Occipital lobe (tissue), 2 donors: ENCODE results near the gene MCEMP1. TPM values are rescaled to one million over a fixed set of nuclear protein-coding genes. Genes with fewer than 3 reads are reported as not detected.
"Not testable (repeated sequence)": the region's sequence is repeated elsewhere in the genome, so short reads cannot be mapped to it uniquely, and the experiment has no call there.

Experiments used
- DNase-seq: peaks from one replicate; lab custom pipeline; 2025; lab: John Stamatoyannopoulos, UW
- total RNA-seq: library from RNA; depleted of rRNA; stranded (reverse); fragments of >200 nt; gene quantifications from one replicate; pipeline ENCODE4 v1.2.3, GENCODE V29; 2014

The MCEMP1 gene
- total RNA-seq, 1 donor from 2014 or later, result 0.78 TPM

- DNase-seq, result not testable (repeated sequence)
Observed at GRCh38 chr19:7643629-7644549, 33.0 kb upstream of the MCEMP1 start.

GRCh38 chr19:7644550-7644877 is 32.4 kb upstream of the MCEMP1 start:
- DNase-seq, result no peak

GRCh38 chr19:7645163-7645562 is 31.7 kb upstream of the MCEMP1 start:
- DNase-seq, result no peak

GRCh38 chr19:7645656-7646425 is 31.0 kb upstream of the MCEMP1 start:
- DNase-seq, result no peak

GRCh38 chr19:7646426-7646700 is 30.5 kb upstream of the MCEMP1 start:
- no peak for DNase-seq

GRCh38 chr19:7647156-7647555 is 29.7 kb upstream of the MCEMP1 start:
- no peak for DNase-seq

- DNase-seq, result no peak
Observed at GRCh38 chr19:7648265-7649014, 28.4 kb upstream of the MCEMP1 start.

GRCh38 chr19:7650148-7650547 is 26.7 kb upstream of the MCEMP1 start:
- DNase-seq, result no peak

GRCh38 chr19:7652061-7652641 is 24.7 kb upstream of the MCEMP1 start:
- peak; percentile 59 for DNase-seq

GRCh38 chr19:7654401-7654800 is 22.5 kb upstream of the MCEMP1 start:
- DNase-seq, result no peak

GRCh38 chr19:7655581-7655980 is 21.3 kb upstream of the MCEMP1 start:
- DNase-seq, result no peak

GRCh38 chr19:7657131-7657751 is 19.6 kb upstream of the MCEMP1 start:
- no peak for DNase-seq

- peak; percentile 7 for DNase-seq
Observed at GRCh38 chr19:7658219-7658686, 18.6 kb upstream of the MCEMP1 start.

GRCh38 chr19:7661744-7662538 is 14.9 kb upstream of the MCEMP1 start:
- no peak for DNase-seq

GRCh38 chr19:7662657-7663056 is 14.2 kb upstream of the MCEMP1 start:
- DNase-seq, result no peak

- no peak for DNase-seq
Observed at GRCh38 chr19:7663706-7664105, 13.2 kb upstream of the MCEMP1 start.

GRCh38 chr19:7665076-7665475 is 11.8 kb upstream of the MCEMP1 start:
- DNase-seq, result peak; percentile 8

- no peak for DNase-seq
Observed at GRCh38 chr19:7668842-7669241, 8.0 kb upstream of the MCEMP1 start, which contains the start of gene RETN. Gene RETN (plus strand): TSS chr19:7669049. CDS start chr19:7669327, 278 bp downstream.

GRCh38 chr19:7669641-7670040 is 7.2 kb upstream of the MCEMP1 start:
- DNase-seq, result no peak

- peak; percentile 43 for DNase-seq
Observed at GRCh38 chr19:7670150-7670783, 6.6 kb upstream of the MCEMP1 start.
